GM18505 (cell line): ENCODE measurements around the gene LRPAP1.

Experiments
- ATAC-seq: cut with Tn5 transposase; IDR thresholded peaks from one replicate; pipeline ENCODE4 v1.9.1; 2021; ENCODE audit not compliant: unreplicated experiment
- POLR2A ChIP-seq: IDR thresholded peaks from 4 replicates; pipeline ENCODE4 v1.6.1; 2011; ENCODE audit warnings: borderline replicate concordance; ENCODE audit not compliant: insufficient read depth, insufficient read length; ENCODE audit errors: extremely low read depth

The LRPAP1 gene

DNA sequence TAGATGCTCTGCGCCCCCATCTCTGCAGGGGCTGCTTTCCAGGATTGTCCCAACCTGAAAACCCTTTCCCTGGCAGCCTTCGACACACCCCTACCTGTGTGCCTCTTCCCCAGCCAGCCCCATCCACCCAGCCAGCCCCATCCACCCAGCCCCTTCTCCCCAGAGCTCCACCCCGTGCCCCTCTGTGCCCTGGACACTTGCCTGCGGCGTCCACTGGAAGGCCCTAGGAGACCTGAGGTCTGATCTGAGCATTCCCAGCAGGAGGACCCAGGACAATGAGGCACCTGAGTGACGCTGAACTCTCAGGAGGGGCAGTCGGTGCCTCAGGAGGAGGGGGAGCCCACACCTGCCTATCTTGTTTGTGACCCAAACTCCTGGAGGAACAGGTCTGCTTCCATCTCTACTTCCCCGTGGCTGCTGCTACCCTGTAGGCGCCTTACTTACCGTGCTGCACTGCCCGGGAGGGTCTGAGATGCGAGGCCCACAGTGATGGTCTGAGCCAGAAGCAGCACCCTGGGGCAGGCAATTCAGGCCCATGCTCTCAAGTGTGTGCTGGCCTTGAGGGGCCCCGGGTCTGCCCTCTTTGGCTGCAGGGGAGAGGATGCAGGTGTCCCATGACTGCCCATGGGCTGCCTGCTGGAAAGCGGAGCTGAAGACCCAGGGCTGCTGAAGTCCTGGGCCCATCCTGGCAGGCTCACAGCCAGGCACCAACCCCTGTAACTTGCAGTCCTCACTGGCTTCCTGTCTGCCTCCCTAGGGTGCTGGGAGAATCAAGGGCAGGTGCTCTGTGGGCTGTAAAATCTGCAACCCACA, 4.9 kb downstream of the LRPAP1 start:
- TF ChIP-seq POLR2A = no peak
- ATAC-seq = no peak

DNA sequence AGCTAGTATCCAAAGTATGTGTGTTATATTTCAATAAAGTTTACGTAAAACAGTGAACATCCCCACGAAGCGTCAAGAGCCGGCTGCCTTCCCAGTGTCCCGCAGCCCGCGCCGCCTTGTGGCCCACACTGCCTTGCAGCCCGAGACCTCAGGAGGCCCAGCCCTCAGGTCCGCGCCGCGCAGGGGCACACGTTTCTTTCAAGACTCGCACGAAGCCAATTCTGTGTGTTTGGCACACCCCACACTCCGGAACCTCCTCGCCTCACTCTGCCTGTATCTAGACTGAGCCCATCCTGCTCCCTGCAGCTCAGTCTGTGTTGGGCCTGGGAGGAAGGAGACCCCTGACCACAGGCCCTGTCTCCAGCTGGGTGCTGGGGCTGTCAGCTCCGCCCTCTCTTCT, 5.8 kb downstream of the LRPAP1 start:
- no peak for TF ChIP-seq POLR2A
- ATAC-seq = no peak

DNA sequence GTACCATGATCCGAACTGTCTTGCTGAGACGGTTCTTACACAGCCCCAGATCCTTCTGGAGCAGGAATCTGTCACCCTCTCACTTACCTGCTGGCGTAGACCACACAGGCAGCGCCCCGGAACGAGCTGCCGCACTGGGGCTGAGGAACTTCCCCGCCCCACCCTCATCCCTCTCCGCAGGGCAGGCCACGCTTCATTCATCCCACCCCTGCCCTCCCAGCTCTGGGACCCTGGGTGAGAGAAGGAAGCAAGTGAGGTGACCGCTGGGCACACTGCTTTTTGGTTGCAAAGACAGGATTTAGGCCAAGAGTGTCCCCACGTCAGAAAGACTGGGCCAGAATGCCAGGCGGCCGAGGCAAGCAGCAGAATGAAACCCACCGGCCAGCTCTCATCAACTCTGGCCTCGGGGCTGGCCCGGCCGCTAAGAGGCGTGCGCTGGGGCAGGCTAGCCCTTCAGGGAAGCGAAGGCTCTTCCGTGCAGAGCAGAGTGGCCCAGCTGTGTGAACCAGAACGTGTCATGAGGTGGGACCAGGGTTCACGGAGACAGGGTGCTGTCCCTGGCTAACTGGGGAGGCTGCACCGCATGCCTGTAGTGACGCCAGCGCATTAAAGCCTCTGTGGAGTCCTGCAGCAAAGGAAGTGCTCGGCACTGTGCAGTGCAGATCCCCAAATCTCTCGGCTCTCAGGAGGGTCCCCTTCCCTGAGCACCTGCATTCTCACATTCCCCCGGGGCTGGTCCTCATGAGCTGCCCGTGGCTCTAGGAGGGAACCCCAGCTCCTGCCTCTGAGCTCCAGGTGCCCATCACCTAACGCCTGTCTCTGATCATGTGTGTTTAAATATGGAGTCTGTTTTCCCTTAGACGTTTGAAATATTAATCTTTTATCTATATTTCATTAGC, 6.4 kb downstream of the LRPAP1 start:
- no peak for ATAC-seq
- TF ChIP-seq POLR2A = no peak

GRCh38 chr4:3524920-3525319, 7.3 kb downstream of the LRPAP1 start:
- no peak for TF ChIP-seq POLR2A
- no peak for ATAC-seq

- no peak for ATAC-seq
Observed at GRCh38 chr4:3524349-3524748, 7.9 kb downstream of the LRPAP1 start.

DNA sequence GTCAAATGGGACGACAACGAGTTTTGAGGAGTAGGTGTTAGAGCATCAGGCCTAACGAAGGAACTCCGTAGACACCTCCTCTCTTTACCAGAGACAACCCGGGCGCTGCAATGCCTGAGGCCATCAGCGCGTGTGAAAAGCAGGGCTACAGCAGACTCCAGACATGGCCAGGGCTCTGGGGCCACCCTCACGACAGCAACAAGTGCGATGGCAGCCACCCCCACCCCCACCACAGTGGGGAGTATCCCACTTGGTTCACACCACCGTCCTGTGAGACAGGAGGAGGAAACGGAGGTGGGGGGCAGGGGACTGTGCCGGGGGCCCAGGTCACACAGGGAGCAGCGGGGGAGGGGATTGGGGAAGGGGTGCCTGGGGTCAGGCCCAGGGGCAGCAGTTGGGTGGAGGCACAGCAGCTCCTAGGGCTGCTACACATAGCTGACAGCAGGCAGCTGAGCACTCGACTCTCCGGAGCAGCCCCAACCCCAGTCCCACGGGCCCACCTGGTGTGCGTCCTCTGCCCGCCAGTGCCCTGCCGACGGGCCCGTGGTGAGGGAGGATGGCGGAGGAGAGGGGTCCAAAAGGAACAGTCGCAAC, 8.5 kb downstream of the LRPAP1 start:
- no peak for TF ChIP-seq POLR2A
- no peak for ATAC-seq

More at GRCh38 chr4:3524349-3524748, 7.9 kb downstream of the LRPAP1 start:
- no peak for TF ChIP-seq POLR2A

DNA sequence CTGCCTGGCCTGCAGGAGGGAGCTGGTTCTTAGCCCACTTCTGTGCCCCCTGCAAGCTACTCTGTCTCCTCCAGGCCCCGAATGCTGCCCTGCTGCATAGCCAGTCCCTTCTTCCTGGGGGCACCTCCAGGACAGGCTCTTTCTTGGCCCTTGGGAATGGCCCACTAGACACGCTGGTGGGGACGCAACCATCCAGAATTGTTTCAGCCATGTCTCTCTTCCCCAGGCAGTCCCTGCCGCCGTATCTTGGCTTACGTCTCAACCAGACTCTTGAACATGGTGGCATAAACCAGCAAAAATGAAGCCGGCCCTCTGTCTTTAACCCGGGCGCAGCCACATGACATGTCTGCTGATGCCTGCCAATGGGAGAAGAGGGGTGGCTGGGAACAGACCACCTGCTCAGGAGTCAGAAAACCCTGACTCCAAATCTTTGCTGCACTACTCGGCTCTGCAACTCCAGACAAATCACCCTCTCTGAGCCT, 9.0 kb downstream of the LRPAP1 start:
- no peak for TF ChIP-seq POLR2A
- ATAC-seq = no peak

DNA sequence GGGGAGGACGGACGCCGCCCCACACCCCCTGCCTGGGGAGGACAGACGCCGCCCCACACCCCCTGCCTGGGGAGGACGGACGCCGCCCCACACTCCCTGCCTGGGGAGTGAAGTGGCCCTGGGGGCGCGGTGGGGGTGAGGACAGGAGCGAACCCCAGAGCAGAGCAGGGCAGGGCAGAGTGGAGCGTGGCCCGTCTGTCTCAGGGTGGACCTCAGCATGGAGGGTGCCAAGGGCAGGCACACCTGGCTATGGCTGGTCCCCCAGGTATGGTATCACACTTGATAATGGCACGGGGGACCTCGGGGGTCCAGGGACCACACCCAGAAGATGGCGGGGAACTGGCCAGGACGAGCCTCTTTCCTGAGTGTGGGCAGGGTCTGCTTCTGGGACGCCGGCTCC, 9.6 kb downstream of the LRPAP1 start:
- ATAC-seq = no peak
- no peak for TF ChIP-seq POLR2A

DNA sequence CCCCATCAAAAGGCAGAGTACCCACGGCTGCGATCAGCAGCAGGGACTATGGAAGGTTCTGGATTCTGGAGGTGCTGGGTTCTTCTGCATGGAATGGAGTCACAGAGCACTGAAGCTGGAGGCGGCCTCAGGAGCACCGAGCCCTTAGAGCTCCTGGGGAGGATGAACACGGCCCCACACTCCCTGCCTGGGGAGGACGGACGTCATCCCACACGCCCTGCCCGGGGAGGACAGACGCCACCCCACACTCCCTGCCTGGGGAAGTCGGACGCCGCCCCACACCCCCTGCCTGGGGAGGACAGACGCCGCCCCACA, 9.9 kb downstream of the LRPAP1 start:
- no peak for TF ChIP-seq POLR2A
- no peak for ATAC-seq

DNA sequence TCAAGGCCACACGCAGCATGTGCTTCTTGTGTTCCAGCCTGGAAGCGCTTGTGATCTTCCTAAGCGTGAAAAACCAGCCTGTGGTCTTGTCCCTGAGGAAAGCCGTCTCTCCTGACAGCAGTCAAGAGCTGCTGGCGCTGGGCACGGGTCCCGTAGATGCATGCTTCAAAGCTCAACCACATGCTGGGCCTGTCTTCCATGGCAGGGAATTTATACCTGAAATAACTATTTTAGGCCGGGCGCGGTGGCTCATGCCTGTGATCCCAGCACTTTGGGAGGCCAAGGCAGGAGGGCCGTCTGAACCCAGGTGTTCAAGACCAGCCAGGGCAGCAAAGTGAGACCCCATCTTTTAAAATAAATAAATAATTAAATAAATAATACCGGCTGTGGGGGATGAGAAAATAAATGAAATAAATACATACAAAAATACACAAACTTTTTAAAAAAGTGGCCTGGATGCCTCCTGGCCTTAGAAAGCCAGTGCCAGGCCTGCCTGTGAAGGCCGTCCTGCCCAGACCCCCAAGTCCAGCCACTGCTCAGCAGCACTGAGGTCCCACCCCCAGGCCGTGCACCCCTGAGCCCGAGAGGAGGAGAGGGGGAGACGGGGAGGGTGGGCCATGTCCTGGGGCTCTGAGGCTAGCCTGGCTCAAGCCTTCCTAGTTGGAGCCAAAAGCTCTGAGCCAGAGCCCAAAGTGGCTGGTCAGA, 10.4 kb downstream of the LRPAP1 start:
- ATAC-seq = no peak
- no peak for TF ChIP-seq POLR2A

DNA sequence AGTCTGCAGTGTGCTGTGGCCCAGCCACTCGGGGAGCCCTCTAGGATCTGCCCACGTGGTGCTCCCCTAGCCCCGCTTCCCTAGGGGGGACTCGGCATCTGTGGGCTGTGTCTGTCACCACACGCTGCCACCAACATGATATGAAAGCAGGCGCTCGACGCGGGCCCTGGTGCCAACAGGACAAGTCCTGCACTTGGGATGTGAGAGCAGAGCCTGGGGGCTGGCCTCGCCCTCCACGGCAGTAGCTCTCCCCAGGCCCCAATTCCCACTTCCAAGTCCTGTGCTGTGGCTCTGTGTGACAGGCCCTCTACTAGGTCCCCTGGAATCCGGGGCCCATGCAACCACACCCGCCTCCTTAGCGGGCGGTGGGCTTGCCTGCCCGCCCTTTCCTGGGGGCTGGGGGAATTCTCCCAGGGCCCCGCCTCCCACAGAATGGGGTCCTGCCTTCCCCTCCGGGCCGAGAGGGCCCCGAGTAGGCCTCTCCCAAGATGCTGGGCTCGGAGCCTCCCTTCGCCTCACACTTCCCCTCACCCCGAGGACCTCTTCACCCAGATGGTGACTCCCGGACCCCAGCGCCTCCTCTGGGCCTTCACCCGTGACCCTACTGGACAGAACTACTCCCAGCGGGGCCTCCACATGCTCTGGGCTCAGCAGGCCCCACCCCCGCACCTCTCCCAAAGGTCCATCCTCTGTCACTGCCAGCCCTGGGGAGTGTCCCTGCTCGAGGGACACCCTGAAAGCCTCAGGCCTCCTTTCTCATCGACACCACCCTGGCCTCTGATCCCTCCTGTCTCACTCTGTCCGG, 11.2 kb downstream of the LRPAP1 start:
- no peak for ATAC-seq

GRCh38 chr4:3520276-3520675, 11.9 kb downstream of the LRPAP1 start:
- no peak for TF ChIP-seq POLR2A
- ATAC-seq = no peak

More for the DNA sequence above, 11.2 kb downstream of the LRPAP1 start:
- no peak for TF ChIP-seq POLR2A

DNA sequence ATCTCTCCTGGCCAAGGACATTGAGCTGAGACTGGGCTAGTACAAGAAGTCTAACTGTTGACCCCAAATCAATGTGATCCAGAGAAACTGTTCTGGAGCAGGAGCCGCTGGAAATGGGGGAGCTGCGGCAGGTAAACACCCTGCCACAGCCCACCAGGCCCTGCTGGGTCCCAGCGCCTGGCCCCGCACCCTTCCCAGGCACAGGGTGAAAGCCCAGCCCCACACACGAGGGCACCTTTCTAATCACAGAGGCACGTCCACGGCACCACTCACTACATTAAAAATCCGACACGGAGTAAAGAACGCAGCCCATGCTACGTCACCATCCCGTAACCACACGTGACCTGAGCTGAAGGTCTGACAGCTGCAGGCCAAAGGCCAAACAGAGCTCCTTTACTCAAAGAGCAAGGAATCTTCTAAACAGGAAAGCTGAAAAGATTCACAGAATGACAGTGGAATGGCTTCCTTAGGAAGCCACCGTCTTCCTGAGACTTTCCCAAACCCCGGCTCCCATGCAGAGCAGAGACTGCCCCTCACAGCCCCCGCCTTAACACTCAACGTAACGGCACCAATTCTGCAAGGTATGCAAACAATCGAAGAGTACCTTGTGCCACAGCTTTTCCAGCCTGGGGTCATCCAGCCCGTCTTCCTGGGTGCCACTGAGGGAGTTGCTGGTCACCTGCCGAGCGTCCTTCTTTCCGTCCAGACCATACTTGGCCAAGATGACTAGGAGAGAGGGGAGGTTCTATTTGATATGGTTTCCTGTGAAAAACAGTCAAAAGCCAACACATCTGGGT, 12.6 kb downstream of the LRPAP1 start:
- TF ChIP-seq POLR2A = no peak
- ATAC-seq = no peak
